ENCODE data around the gene CSMD2.

CSMD2 gene

GRCh38 chr1:33569331-33569730, 595.7 kb downstream of the CSMD2 start:
- FAIRE-seq (no peak), DNase-seq (ENCODE audit: low spot score) (no peak)

- DNase-seq (ENCODE audit: low spot score) (no peak), FAIRE-seq (no peak)
Observed at GRCh38 chr1:33563699-33564098, 601.3 kb downstream of the CSMD2 start.

GRCh38 chr1:33562563-33562962, 602.5 kb downstream of the CSMD2 start:
- FAIRE-seq (no peak), DNase-seq (ENCODE audit: low spot score) (no peak)

GRCh38 chr1:33561576-33561975, 603.5 kb downstream of the CSMD2 start:
- DNase-seq (ENCODE audit: low spot score) (no peak), FAIRE-seq (no peak)

- no peak for DNase-seq (ENCODE audit: low spot score)
- no peak for FAIRE-seq
Observed at GRCh38 chr1:33560680-33561079, 604.4 kb downstream of the CSMD2 start.

GRCh38 chr1:33548721-33549120, 616.3 kb downstream of the CSMD2 start:
- no peak for FAIRE-seq
- no peak for DNase-seq (ENCODE audit: low spot score)

- DNase-seq (ENCODE audit: low spot score) (no peak), FAIRE-seq (no peak)
Observed at GRCh38 chr1:33548319-33548718, 616.7 kb downstream of the CSMD2 start.

- FAIRE-seq: no peak
Observed at GRCh38 chr1:33547576-33547975, 617.5 kb downstream of the CSMD2 start.

GRCh38 chr1:33541966-33542365, 623.1 kb downstream of the CSMD2 start:
- FAIRE-seq: no peak

More at GRCh38 chr1:33547576-33547975, 617.5 kb downstream of the CSMD2 start:
- DNase-seq (ENCODE audit: low spot score): no peak

GRCh38 chr1:33537885-33538284, 627.1 kb downstream of the CSMD2 start:
- DNase-seq (ENCODE audit: low spot score) (no peak), FAIRE-seq (no peak)

More at GRCh38 chr1:33541966-33542365, 623.1 kb downstream of the CSMD2 start:
- no peak for DNase-seq (ENCODE audit: low spot score)

GRCh38 chr1:33535334-33535733, 629.7 kb downstream of the CSMD2 start:
- FAIRE-seq (no peak), DNase-seq (ENCODE audit: low spot score) (no peak)

- no peak for FAIRE-seq
- no peak for DNase-seq (ENCODE audit: low spot score)
Observed at GRCh38 chr1:33532936-33533335, 632.1 kb downstream of the CSMD2 start.

GRCh38 chr1:33532250-33532649, 632.8 kb downstream of the CSMD2 start:
- FAIRE-seq (no peak), DNase-seq (ENCODE audit: low spot score) (no peak)

- no peak for DNase-seq (ENCODE audit: low spot score)
- no peak for FAIRE-seq
Observed at GRCh38 chr1:33529957-33530356, 635.1 kb downstream of the CSMD2 start.

- DNase-seq (ENCODE audit: low spot score) (no peak), FAIRE-seq (no peak)
Observed at GRCh38 chr1:33527934-33528333, 637.1 kb downstream of the CSMD2 start.

- FAIRE-seq (no peak), DNase-seq (ENCODE audit: low spot score) (no peak)
Observed at GRCh38 chr1:33524586-33524985, 640.4 kb downstream of the CSMD2 start.

- FAIRE-seq: no peak
- no peak for DNase-seq (ENCODE audit: low spot score)
Observed at GRCh38 chr1:33519240-33519884, 645.7 kb downstream of the CSMD2 start.

GRCh38 chr1:33517596-33518250, 647.3 kb downstream of the CSMD2 start:
- DNase-seq (ENCODE audit: low spot score): no peak
- no peak for FAIRE-seq

- DNase-seq (ENCODE audit: low spot score) (no peak), FAIRE-seq (no peak)
Observed at GRCh38 chr1:33516891-33517567, 648.0 kb downstream of the CSMD2 start.

- no peak for DNase-seq (ENCODE audit: low spot score)
- no peak for FAIRE-seq
Observed at GRCh38 chr1:33516428-33516827, 648.6 kb downstream of the CSMD2 start.

GRCh38 chr1:33515607-33516006, 649.4 kb downstream of the CSMD2 start:
- DNase-seq (ENCODE audit: low spot score) (no peak), FAIRE-seq (no peak)

- FAIRE-seq (no peak), DNase-seq (ENCODE audit: low spot score) (no peak)
Observed at GRCh38 chr1:33515112-33515511, 649.9 kb downstream of the CSMD2 start.
